ENCODE results near the gene RASGEF1B.

DNA sequence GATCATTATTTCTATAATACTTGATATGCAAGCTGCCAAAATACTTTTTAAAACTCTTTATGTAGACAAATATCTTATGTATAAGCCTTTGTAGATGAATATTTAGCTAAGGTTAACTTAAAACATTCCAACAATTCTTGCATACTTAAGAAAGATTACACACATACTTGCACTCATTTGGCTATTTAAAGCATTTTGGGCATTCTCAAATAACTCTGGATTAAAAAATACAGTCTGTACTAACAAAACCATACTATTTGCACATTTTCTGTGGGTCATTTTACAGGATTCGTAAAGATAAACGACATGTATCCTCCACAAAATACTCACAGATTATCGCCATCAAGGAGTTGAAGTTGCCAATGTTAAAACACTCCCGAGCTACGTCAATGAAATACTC lies 26.5 kb downstream of the RASGEF1B start:
- TF ChIP-seq, protein P1, sequence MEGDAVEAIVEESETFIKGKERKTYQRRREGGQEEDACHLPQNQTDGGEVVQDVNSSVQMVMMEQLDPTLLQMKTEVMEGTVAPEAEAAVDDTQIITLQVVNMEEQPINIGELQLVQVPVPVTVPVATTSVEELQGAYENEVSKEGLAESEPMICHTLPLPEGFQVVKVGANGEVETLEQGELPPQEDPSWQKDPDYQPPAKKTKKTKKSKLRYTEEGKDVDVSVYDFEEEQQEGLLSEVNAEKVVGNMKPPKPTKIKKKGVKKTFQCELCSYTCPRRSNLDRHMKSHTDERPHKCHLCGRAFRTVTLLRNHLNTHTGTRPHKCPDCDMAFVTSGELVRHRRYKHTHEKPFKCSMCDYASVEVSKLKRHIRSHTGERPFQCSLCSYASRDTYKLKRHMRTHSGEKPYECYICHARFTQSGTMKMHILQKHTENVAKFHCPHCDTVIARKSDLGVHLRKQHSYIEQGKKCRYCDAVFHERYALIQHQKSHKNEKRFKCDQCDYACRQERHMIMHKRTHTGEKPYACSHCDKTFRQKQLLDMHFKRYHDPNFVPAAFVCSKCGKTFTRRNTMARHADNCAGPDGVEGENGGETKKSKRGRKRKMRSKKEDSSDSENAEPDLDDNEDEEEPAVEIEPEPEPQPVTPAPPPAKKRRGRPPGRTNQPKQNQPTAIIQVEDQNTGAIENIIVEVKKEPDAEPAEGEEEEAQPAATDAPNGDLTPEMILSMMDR (IDR thresholded peaks at IDR 0.05): no peak
- no peak for TF ChIP-seq POLR2A (IDR thresholded peaks at IDR 0.05)

Measured in vagina (tissue), 2 donors.